Renal cortex interstitium (tissue), 11 donors: Measurements from ENCODE around the gene STK32B. TPM values are rescaled to one million over a fixed set of nuclear protein-coding genes. Genes with fewer than 3 reads are reported as not detected.

Source experiments
- DNase-seq, 11 donors: peaks; one replicate each; pipeline ENCODE4 v3.0.0-alpha.2; 2013; ENCODE audit warnings: low read depth in 9 of 11, low spot score in 4 of 11; ENCODE audit errors: extremely low read depth in 1 of 11
- polyA plus RNA-seq, 3 donors: library from polyadenylated mRNA; unstranded; fragments of 120-200 nt; gene quantifications; one replicate each; pipeline ENCODE4 v1.2.1, GENCODE V29; 2013; ENCODE audit not compliant: insufficient read length in 3 of 3

STK32B gene
- polyA plus RNA-seq, 3 donors, result 7.6 to 10.2 (median 9.2) TPM

- DNase-seq, result no peak
These were observed 338.6 kb downstream of the STK32B start for GRCh38 chr4:5389756-5390310.

- DNase-seq, result no peak
These were observed 340.2 kb downstream of the STK32B start for GRCh38 chr4:5391492-5391891.

GRCh38 chr4:5393911-5394513 lies 342.7 kb downstream of the STK32B start:
- DNase-seq, result no peak

- no peak for DNase-seq
These were observed 344.5 kb downstream of the STK32B start for GRCh38 chr4:5395781-5396180.

GRCh38 chr4:5398056-5398455 lies 346.8 kb downstream of the STK32B start:
- DNase-seq, result no peak

- no peak for DNase-seq
These were observed 347.8 kb downstream of the STK32B start for GRCh38 chr4:5399124-5399523.

- DNase-seq, result peak in 8 of 11 donors; percentile 2 to 29 (median 9)
These were observed 348.6 kb downstream of the STK32B start for GRCh38 chr4:5399790-5400421.

GRCh38 chr4:5403746-5404497 lies 352.6 kb downstream of the STK32B start:
- DNase-seq, result no peak

GRCh38 chr4:5409237-5409636 lies 358.0 kb downstream of the STK32B start:
- DNase-seq, result no peak

GRCh38 chr4:5409972-5410618 lies 358.8 kb downstream of the STK32B start:
- DNase-seq, result no peak

GRCh38 chr4:5412296-5412695 lies 361.0 kb downstream of the STK32B start:
- no peak for DNase-seq

- DNase-seq, result no peak
These were observed 361.5 kb downstream of the STK32B start for GRCh38 chr4:5412751-5413150.

GRCh38 chr4:5416637-5417036 lies 365.4 kb downstream of the STK32B start:
- DNase-seq, result no peak

GRCh38 chr4:5420266-5420665 lies 369.0 kb downstream of the STK32B start:
- DNase-seq, result no peak

GRCh38 chr4:5421416-5421815 lies 370.1 kb downstream of the STK32B start:
- no peak for DNase-seq

GRCh38 chr4:5422195-5422594 lies 370.9 kb downstream of the STK32B start:
- no peak for DNase-seq

- no peak for DNase-seq
These were observed 372.4 kb downstream of the STK32B start for GRCh38 chr4:5423670-5424069.

- no peak for DNase-seq
These were observed 372.9 kb downstream of the STK32B start for GRCh38 chr4:5424211-5424610.

- no peak for DNase-seq
These were observed 373.6 kb downstream of the STK32B start for GRCh38 chr4:5424901-5425300.

- no peak for DNase-seq
These were observed 378.5 kb downstream of the STK32B start for GRCh38 chr4:5429747-5430146.
